BJ (cell line): ENCODE data around the gene NPIPB4. TPM values are rescaled to one million over a fixed set of nuclear protein-coding genes. Genes with fewer than 3 reads are reported as not detected.
A peak's percentile ranks its signal among the peaks of the same experiment; 100 is the strongest.
"Not testable (repeated sequence)": the region's sequence is repeated elsewhere in the genome, so short reads cannot be mapped to it uniquely, and the experiment has no call there.

ENCODE experiments used
- CTCF ChIA-PET: fragments of 350-600 bp; formaldehyde crosslinking; extraction: SDS; loops from one replicate; lab custom pipeline; 2021; ENCODE audit warnings: antibody characterized with exemption, inconsistent platforms; lab: Yijun Ruan, JAX
- POLR2A ChIA-PET: fragments of 300-600 bp; sonication (Branson Sonifier 250); formaldehyde crosslinking; extraction: SDS; loops from one replicate; lab custom pipeline; 2021; ENCODE audit warnings: antibody characterized with exemption; lab: Charles Lee
- DNase-seq: peaks from one replicate; pipeline ENCODE4 v3.0.0-alpha.2; 2011; ENCODE audit warnings: low read depth
- H3K27me3 ChIP-seq: 2 replicates; pipeline ENCODE4 v1.6.0; 2011; ENCODE audit warnings: low read length; ENCODE audit not compliant: control insufficient read depth, insufficient read depth
- H3K36me3 ChIP-seq: 2 replicates; pipeline ENCODE4 v1.5.1; 2011; ENCODE audit warnings: low read length; ENCODE audit not compliant: control insufficient read depth, insufficient read depth
- H3K4me3 ChIP-seq: 2 replicates; pipeline ENCODE4 v1.5.1; 2011; ENCODE audit warnings: low read depth, mild to moderate bottlenecking, control low read depth, low read length
- polyA minus RNA-seq: library from RNA; depleted of rRNA, polyadenylated mRNA; stranded (reverse); fragments of >200 nt; gene quantifications from 2 replicates; pipeline ENCODE4 v1.2.3, GENCODE V29; 2011; rRNA and poly(A)+ RNA removed
- polyA plus RNA-seq: library from polyadenylated mRNA; depleted of rRNA; stranded (reverse); fragments of >200 nt; gene quantifications from 2 replicates; pipeline ENCODE4 v1.2.3, GENCODE V29; 2011; rRNA removed

The NPIPB4 gene
- polyA plus RNA-seq (9.6 and 12.6 TPM in 2 replicates), polyA minus RNA-seq (37.6 and 60.4 TPM in 2 replicates)

DNA sequence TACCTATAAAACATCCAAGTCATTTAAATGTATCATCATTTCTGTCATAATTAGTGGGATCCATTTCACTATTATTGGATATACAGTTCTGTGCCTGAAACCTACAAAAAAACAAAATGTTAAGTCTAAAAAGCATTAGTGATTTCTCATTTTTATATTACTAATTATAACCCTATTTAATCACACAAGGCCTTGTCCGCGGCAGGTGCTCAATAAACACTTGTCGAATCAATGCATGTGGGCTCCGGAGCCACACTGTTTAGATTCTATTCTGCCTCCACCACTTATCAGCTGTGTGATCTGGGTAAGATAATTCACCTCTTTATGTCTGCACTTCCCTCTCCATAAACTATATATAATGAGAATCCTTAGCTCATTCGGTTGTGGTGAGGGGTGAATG lies at the start of gene NPIPB4:
TSS of gene NPIPB4 (minus strand) at position 101 of the 400 bp plus-strand sequence. CDS start 378 bp downstream, outside the sequence.
- H3K27me3 ChIP-seq, DNase-seq, H3K36me3 ChIP-seq, CTCF ChIA-PET, H3K4me3 ChIP-seq, POLR2A ChIA-PET: not testable (repeated sequence)

DNA sequence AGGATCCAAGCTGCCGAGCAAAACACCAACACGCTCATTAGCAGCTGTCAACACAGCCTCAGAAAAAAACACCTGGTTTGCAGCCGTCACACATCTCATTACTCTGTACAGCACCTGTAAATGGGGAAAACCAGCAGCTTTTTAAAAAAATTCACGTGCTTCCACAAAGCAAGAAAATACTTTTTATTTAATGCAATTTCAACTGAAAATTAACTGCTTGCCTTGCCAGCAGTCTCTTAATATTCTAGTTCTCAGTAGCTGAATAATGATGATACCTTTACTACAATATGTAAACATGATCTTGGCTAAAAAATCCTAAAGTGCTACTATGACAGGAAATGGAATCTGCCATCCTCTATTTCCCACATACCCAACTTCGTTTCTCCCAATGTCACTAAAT lies 41.4 kb upstream of the NPIPB4 start:
- POLR2A ChIA-PET, H3K27me3 ChIP-seq, DNase-seq, H3K4me3 ChIP-seq, CTCF ChIA-PET, H3K36me3 ChIP-seq: not testable (repeated sequence)

DNA sequence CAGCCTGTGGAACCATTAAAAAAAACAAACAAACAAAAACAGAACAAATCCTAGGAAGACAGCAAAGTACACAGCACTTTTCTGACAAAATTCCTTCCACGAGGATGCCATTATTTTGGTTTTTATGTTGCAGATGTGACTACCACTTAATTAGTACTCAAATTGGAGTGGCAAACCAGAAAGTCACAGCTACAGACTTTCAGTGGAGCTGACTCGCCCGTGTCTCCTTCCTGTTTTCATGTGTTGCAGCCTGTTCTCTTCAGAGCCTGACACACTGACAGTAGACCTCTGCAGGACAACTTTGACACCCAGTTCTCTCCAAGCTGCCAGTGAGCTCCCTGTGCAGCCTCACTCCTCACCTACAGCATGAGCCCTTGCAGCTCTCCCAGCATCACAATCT lies 24.4 kb upstream of the NPIPB4 start:
- CTCF ChIA-PET, H3K36me3 ChIP-seq, H3K27me3 ChIP-seq, H3K4me3 ChIP-seq, DNase-seq, POLR2A ChIA-PET: not testable (repeated sequence)

DNA sequence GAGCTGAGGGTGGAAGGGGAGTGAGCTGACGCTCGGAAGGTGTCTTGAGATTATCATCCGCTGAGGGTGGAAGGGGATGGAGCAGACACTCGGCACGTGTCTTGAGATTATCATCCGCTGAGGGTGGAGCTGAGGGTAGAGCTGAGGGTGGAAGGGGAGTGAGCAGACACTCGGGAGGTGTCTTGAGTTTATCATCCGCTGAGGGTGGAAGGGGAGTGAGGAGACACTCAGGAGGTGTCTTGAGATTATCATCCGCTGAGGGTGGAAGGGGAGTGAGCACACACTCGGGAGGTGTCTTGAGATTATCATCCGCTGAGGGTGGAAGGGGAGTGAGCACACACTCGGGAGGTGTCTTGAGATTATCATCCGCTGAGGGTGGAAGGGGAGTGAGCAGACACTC lies 20.4 kb downstream of the NPIPB4 start:
- DNase-seq, CTCF ChIA-PET, H3K36me3 ChIP-seq, H3K4me3 ChIP-seq, H3K27me3 ChIP-seq, POLR2A ChIA-PET: not testable (repeated sequence)

DNA sequence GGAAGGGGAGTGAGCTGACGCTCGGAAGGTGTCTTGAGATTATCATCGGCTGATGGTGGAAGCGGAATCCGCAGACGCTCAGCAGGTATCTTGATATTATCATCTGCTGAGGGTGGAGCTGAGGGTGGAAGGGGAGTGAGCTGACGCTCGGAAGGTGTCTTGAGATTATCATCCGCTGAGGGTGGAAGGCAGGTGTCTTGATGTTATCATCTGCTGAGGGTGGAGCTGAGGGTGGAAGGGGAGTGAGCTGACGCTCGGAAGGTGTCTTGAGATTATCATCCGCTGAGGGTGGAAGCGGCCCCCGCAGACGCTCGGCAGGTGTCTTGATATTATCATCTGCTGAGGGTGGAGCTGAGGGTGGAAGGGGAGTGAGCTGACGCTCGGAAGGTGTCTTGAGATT lies 21.2 kb downstream of the NPIPB4 start:
- CTCF ChIA-PET, POLR2A ChIA-PET, H3K27me3 ChIP-seq: not testable (repeated sequence)

DNA sequence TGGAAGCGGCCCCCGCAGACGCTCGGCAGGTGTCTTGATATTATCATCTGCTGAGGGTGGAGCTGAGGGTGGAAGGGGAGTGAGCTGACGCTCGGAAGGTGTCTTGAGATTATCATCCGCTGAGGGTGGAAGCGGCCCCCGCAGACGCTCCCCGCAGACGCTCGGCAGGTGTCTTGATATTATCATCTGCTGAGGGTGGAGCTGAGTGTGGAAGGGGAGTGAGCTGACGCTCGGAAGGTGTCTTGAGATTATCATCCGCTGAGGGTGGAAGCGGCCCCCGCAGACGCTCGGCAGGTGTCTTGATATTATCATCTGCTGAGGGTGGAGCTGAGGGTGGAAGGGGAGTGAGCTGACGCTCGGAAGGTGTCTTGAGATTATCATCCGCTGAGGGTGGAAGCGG lies 21.8 kb downstream of the NPIPB4 start:
- H3K27me3 ChIP-seq, POLR2A ChIA-PET, H3K36me3 ChIP-seq, H3K4me3 ChIP-seq, CTCF ChIA-PET, DNase-seq: not testable (repeated sequence)

More for the DNA sequence above, 21.2 kb downstream of the NPIPB4 start:
- not testable (repeated sequence) for DNase-seq, H3K36me3 ChIP-seq, H3K4me3 ChIP-seq

DNA sequence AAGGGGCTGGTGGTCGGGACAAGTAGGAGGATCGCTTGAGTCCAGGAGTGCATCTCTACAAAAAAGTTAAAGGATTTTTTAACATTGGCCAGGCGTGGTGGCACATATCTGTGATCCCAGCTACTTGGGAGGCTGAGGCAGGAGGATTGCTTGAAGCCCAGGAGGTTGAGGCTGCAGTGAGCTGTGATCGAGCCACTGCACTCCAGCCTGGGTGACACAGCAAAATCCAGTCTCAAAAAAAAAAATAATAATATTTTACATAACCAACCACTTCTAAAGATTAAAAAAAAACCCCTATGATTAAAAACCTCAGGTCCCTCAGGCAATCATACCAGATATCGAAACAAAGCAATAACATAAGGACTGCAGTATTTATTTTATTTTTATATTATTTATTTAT lies 23.3 kb downstream of the NPIPB4 start:
- H3K27me3 ChIP-seq, DNase-seq, H3K4me3 ChIP-seq, POLR2A ChIA-PET, CTCF ChIA-PET, H3K36me3 ChIP-seq: not testable (repeated sequence)

DNA sequence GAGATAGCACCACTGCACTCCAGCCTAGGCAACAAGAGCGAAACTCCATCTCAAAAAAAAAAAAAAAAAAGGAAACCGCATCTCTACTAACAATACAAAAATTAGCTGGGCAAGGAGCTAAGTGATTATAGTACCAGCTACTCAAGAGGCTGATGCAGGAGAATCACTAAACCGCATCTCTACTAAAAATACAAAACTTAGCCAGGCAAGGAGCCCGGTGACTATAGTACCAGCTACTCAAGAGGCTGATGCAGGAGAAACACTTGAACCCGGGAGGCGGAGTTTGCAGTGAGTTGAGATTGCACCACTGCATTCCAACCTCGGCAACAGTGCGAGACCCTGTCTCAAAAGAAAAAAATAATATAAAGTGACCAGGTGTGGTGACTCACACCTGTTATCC lies 27.6 kb downstream of the NPIPB4 start:
- H3K4me3 ChIP-seq, H3K27me3 ChIP-seq, H3K36me3 ChIP-seq, CTCF ChIA-PET, POLR2A ChIA-PET, DNase-seq: not testable (repeated sequence)

DNA sequence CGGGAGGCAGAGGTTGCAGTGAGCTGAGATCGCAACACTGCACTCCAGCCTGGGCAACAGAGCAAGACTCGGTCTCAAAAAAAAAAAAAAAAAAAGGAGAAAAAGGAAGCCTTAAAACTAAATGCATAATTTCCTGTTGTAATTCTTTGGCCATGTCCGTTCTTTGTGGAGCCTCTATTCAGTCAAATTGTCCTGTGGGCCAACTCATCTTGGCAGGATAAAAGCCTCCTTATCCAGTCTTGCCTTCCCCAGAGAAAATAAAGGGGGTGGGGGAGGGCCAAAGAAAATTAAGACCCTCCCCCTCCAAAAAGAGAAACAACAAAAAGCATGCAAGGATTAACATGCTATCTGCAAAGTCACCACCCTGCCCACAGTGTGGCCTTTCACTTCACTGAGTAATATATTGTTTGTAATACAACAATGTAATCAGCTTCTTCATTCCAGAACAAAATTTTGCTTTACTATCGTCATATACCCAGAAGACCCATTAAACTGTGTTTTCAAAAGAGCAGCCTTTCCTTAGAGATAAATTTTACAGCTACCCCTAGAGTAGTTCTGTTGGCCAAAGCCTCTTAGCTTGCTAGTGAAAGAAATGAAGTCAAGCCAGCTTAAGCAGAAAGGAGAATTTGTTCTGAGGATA lies 31.4 kb downstream of the NPIPB4 start:
- DNase-seq, POLR2A ChIA-PET, H3K36me3 ChIP-seq, H3K27me3 ChIP-seq, H3K4me3 ChIP-seq, CTCF ChIA-PET: not testable (repeated sequence)

DNA sequence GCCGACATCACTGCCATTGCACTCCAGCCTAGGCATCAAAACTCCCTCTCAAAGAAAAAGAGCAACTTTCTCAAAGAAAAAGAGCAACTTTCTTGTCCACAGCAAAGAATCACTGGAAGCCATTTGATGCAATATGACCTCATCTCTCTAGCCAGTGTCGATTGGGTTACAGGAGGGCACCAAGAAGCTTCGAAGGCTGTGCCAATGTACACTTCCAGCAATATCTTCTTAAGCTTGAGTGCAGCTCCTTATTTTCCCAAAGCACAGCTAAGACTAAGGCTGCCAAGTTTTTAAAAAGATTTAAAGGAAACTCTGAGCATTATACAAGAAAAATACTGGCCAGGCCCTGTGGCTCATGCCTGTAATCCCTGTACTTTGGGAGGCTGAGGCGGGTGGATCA lies 32.0 kb downstream of the NPIPB4 start:
- H3K4me3 ChIP-seq, POLR2A ChIA-PET, CTCF ChIA-PET, H3K36me3 ChIP-seq, H3K27me3 ChIP-seq, DNase-seq: not testable (repeated sequence)

DNA sequence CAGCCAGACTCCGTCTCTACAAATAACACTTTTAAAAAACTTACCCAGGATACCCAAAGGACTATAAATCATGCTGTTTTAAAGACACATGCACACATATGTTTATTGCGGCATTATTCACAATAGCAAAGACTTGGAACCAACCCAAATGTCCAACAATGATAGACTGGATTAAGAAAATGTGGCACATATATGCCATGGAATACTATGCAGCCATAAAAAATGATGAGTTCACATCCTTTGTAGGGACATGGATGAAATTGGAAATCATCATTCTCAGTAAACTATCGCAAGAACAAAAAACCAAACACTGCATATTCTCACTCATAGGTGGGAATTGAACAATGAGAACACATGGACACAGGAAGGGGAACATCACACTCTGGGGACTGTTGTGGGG lies 34.3 kb downstream of the NPIPB4 start:
- H3K36me3 ChIP-seq, H3K4me3 ChIP-seq, DNase-seq, CTCF ChIA-PET, POLR2A ChIA-PET, H3K27me3 ChIP-seq: not testable (repeated sequence)

DNA sequence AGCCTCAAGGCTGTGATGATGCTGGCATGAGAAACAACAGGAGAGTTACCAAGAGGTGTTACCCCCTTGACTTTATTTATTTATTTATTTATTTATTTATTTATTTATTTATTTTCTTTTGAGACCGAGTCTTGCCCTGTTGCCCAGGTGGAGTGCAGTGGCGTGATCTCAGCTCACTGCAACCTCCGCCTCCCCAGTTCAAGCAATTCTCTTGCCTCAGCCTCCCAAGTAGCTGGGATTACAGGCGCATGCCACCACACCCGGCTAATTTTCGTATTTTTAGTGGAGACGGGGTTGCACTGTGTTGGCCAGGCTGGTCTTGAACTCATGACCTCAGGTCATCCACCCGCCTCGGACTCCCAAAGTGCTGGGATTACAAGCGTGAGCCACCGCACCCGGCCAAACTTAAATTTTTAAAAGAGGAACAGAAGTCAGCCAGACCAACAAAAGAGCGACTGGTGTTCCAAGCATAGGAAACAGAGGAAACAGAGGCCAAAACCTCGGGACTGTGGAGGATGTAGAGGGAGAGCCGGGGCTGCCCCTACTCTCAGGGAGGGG lies 36.6 kb downstream of the NPIPB4 start:
- DNase-seq, H3K27me3 ChIP-seq, POLR2A ChIA-PET, H3K36me3 ChIP-seq: not testable (repeated sequence)
- CTCF ChIA-PET, result interaction anchor here (0.6 kb wide), 1 partner anchor 130 kb away, joined by 3 read pairs; no protein-coding TSS in a partner anchor
- peak overlapping the region; percentile 63; the same call in 1 of the 2 replicates for H3K4me3 ChIP-seq
